HG02678 (cell line): ENCODE results near the gene TMEM234.
"Not testable (repeated sequence)": the region's sequence is repeated elsewhere in the genome, so short reads cannot be mapped to it uniquely, and the experiment has no call there.

ENCODE experiments used
- ATAC-seq: cut with Tn5 transposase; IDR thresholded peaks from one replicate; pipeline ENCODE4 v1.9.1; 2021; ENCODE audit warnings: mild to moderate bottlenecking, moderate library complexity; ENCODE audit not compliant: unreplicated experiment

Gene TMEM234

GRCh38 chr1:32221980-32222755 lies at the start of gene TMEM234, which contains the start of gene EIF3I:
Gene TMEM234, minus strand, starts transcription at chr1:32222353. Its CDS starts 31 bp downstream, at chr1:32222322.
Gene EIF3I, plus strand, starts transcription at chr1:32222407. Its CDS starts 35 bp downstream, at chr1:32222442.
- peak; percentile 96 for ATAC-seq

GRCh38 chr1:32269744-32270143 lies 47.6 kb upstream of the TMEM234 start:
- no peak for ATAC-seq

- no peak for ATAC-seq
Measured at GRCh38 chr1:32266921-32267591, 44.9 kb upstream of the TMEM234 start.

- ATAC-seq: no peak
Measured at GRCh38 chr1:32265846-32266245, 43.7 kb upstream of the TMEM234 start.

- no peak for ATAC-seq
Measured at GRCh38 chr1:32263744-32264143, 41.6 kb upstream of the TMEM234 start.

GRCh38 chr1:32263236-32263593 lies 41.1 kb upstream of the TMEM234 start:
- ATAC-seq: not testable (repeated sequence)

- ATAC-seq: no peak
Measured at GRCh38 chr1:32257227-32257508, 35.0 kb upstream of the TMEM234 start.

GRCh38 chr1:32256473-32257226 lies 34.5 kb upstream of the TMEM234 start:
- no peak for ATAC-seq

GRCh38 chr1:32255072-32256071 lies 33.2 kb upstream of the TMEM234 start:
- no peak for ATAC-seq

- ATAC-seq: peak; percentile 35
Measured at GRCh38 chr1:32250893-32251716, 29.0 kb upstream of the TMEM234 start, which contains the start of gene LCK. Gene LCK, plus strand, starts transcription at chr1:32251265. Its CDS starts 23,065 bp downstream, at chr1:32274330.

GRCh38 chr1:32249831-32250525 lies 27.8 kb upstream of the TMEM234 start:
- peak; percentile 62 for ATAC-seq

- no peak for ATAC-seq
Measured at GRCh38 chr1:32247983-32248889, 26.1 kb upstream of the TMEM234 start.

- ATAC-seq: no peak
Measured at GRCh38 chr1:32247452-32247851, 25.3 kb upstream of the TMEM234 start.

GRCh38 chr1:32246888-32247273 lies 24.7 kb upstream of the TMEM234 start, which contains the start of gene FAM167B:
Gene FAM167B, plus strand, starts transcription at chr1:32247222. Its CDS starts 200 bp downstream, at chr1:32247422.
- ATAC-seq: no peak

- no peak for ATAC-seq
Measured at GRCh38 chr1:32242341-32242851, 20.2 kb upstream of the TMEM234 start.

GRCh38 chr1:32241001-32241763 lies 19.0 kb upstream of the TMEM234 start:
- peak; percentile 49 for ATAC-seq
